GM13976 (cell line): Measurements from ENCODE around the gene S100A5.
"Not testable (repeated sequence)": the region's sequence is repeated elsewhere in the genome, so short reads cannot be mapped to it uniquely, and the experiment has no call there.

Experiments
- DNase-seq: peaks from one replicate; pipeline ENCODE4 v3.0.0; 2012; ENCODE audit warnings: low spot score
- CTCF ChIP-seq: IDR thresholded peaks from 2 replicates; pipeline ENCODE4 v1.5.1; 2012; ENCODE audit warnings: borderline replicate concordance, mild to moderate bottlenecking; ENCODE audit not compliant: insufficient read depth; ENCODE audit errors: extremely low read depth, missing control alignments, control extremely low read depth
- in situ Hi-C: fragments of 300-500 bp; cut with MboI; formaldehyde crosslinking; loops from one replicate; pipeline ENCODE4 v1.12.0; 2022; ENCODE audit warnings: low sequenced_read_pairs, mixed read lengths, inconsistent platforms; ENCODE audit not compliant: unreplicated experiment

Gene S100A5

GRCh38 chr1:153578936-153579335 lies 38.2 kb upstream of the S100A5 start:
- DNase-seq, result no peak

GRCh38 chr1:153578490-153578889 lies 37.8 kb upstream of the S100A5 start:
- no peak for TF ChIP-seq CTCF
- in situ Hi-C loops, result no loop called here
- DNase-seq, result no peak

More at GRCh38 chr1:153578936-153579335, 38.2 kb upstream of the S100A5 start:
- in situ Hi-C loops, result no loop called here
- no peak for TF ChIP-seq CTCF

DNA sequence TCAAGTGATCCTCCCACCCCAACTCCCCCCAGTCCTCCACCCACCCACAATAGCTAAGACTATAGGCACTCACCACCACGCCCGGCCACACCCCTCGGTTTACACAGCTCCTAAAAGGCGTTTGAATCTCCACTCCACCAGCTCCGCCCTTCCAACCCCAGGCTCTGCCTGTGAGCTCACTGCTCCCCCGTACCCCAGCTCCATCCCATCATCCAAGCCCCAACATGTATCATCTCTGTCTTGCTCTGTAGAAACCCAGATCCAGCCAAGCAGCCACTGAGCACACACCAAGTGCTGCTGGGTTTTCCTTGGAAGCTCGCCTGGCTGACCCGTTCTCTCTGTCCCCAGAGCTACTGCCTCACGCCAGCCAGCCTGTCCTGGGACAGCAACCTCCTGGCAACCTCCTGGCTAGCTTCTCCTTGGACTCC lies 36.9 kb upstream of the S100A5 start:
- no peak for DNase-seq
- in situ Hi-C loops, result no loop called here
- no peak for TF ChIP-seq CTCF

- no peak for DNase-seq
- in situ Hi-C loops, result no loop called here
- no peak for TF ChIP-seq CTCF
These were observed 36.4 kb upstream of the S100A5 start for GRCh38 chr1:153577138-153577537.

- DNase-seq, in situ Hi-C loops: not testable (repeated sequence)
These were observed 34.8 kb upstream of the S100A5 start for GRCh38 chr1:153575497-153575896.

- DNase-seq, in situ Hi-C loops: not testable (repeated sequence)
These were observed 34.4 kb upstream of the S100A5 start for GRCh38 chr1:153575081-153575491.

DNA sequence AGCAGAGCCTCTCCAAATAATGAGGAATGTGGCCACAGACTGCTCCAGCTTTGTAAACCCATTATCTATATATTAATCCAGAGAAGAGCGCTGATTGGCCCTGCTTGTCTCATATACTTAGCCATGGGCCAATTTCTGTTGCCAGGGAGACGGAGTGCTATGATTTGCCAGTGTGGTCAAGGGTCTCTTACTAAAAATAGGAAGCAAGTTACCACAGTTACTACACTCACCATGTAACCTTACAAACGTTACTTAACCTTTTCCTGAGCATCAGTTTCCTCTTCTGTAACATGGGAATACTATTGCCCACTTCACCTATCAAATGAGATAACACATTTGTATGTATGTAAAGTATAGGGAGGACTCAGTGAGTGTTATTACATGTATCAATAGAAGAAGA lies 32.6 kb upstream of the S100A5 start:
- in situ Hi-C loops, result loop anchor here (5.0 kb wide), 1 partner anchor 61 kb away; no protein-coding TSS in a partner anchor
- no peak for TF ChIP-seq CTCF
- DNase-seq, result no peak

DNA sequence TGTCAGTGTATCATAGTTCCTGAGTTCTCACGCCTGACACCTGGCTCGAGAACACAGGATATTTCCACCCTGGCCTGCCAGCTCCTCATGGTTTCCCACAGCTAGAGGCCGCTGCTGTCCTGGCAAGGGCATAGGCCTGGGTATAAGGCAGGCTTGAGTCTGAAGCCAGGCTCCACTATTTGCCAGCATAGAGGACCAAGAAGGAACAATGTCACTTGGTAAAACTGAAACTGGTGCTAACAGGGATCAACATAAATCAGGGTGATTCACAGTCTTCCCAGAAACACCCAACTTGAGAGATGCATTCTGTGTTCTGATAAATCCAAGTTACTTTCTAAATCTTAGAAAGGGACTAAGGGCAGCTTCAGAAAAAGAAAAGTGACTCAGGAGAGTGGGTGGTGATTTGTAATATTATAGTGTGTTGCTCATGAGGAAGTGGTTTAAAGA lies 31.9 kb upstream of the S100A5 start:
- TF ChIP-seq CTCF, result peak; percentile 70
- in situ Hi-C loops, result loop anchor here (5.0 kb wide), 1 partner anchor 60 kb away; no protein-coding TSS in a partner anchor
- peak; percentile 74 for DNase-seq
